Sigmoid colon (tissue), 7 donors: ENCODE measurements around the gene EN2. TPM values are rescaled to one million over a fixed set of nuclear protein-coding genes. Genes with fewer than 3 reads are reported as not detected.

Experiments
- DNase-seq: peaks from one replicate; pipeline ENCODE4 v3.0.0-alpha.2; 2019
- H3K27ac ChIP-seq, 4 donors: fragments of 200-600 bp; sonication (generic); one replicate each; pipeline ENCODE4 v1.5.1; 2016 to 2019; ENCODE audit warnings: mild to moderate bottlenecking in 1 of 4
- H3K27me3 ChIP-seq, 3 donors: fragments of 200-600 bp; sonication (generic); one replicate each; pipeline ENCODE4 v1.5.1; 2019; ENCODE audit warnings: mild to moderate bottlenecking in 1 of 3
- H3K36me3 ChIP-seq, 4 donors: fragments of 200-600 bp; sonication (generic); one replicate each; pipeline ENCODE4 v1.5.1; 2016 to 2019
- H3K4me1 ChIP-seq, 4 donors: fragments of 200-600 bp; sonication (generic); one replicate each; pipeline ENCODE4 v1.5.1; 2017 to 2019
- H3K4me3 ChIP-seq, 4 donors: fragments of 200-600 bp; sonication (generic); one replicate each; pipeline ENCODE4 v1.5.1; 2017 to 2019; ENCODE audit warnings: mild to moderate bottlenecking in 2 of 4, moderate library complexity in 1 of 4
- H3K9me3 ChIP-seq, 4 donors: fragments of 200-600 bp in 3 of 4; sonication (generic) in 3 of 4; one replicate each; pipeline versions ENCODE4 v1.5.1 to v1.6.1; 2013 to 2019
- EP300 ChIP-seq, 4 donors: sonication (generic); formaldehyde crosslinking; IDR thresholded peaks; one replicate each; pipeline ENCODE4 v1.6.1; 2017; ENCODE audit warnings: antibody characterized with exemption in 4 of 4
- POLR2A ChIP-seq, 2 donors: fragments of 450-650 bp; IDR thresholded peaks; one replicate each; pipeline ENCODE4 v1.6.1; 2016; ENCODE audit warnings: antibody characterized with exemption in 2 of 2, mild to moderate bottlenecking in 2 of 2, moderate library complexity in 2 of 2
- POLR2AphosphoS5 ChIP-seq, 4 donors: sonication (generic); formaldehyde crosslinking; IDR thresholded peaks; one replicate each; pipeline ENCODE4 v1.6.1; 2017; ENCODE audit warnings: antibody characterized with exemption in 4 of 4
- WGBS, 2 donors: extraction: QIAGEN DNeasy Blood & Tissue Kit; methylation state at CpG; one replicate each; pipeline ENCODE4 v1.1.7; 2013; 5-methylcytosine and 5-hydroxymethylcytosine counted together
- intact Hi-C: fragments of 100-400 bp; cut with DNase I; formaldehyde crosslinking; loops from one replicate; pipeline ENCODE4 v1.15.1; 2023
- polyA plus RNA-seq, 3 donors: library from polyadenylated mRNA; stranded (reverse); fragments of 200-250 nt; gene quantifications; one replicate each; pipeline ENCODE4 v1.2.3, GENCODE V29; 2013
- total RNA-seq, 4 donors: library from RNA; depleted of rRNA; stranded (reverse); fragments of >200 nt; gene quantifications; one replicate each; pipeline ENCODE4 v1.1.0, GENCODE V29; 2016
- TF ChIP-seq, protein P1 (sequence below), 4 experiments: fragments of 450-650 bp in 3 of 4; fragments of 200-600 bp in 1 of 4; IDR thresholded peaks; one replicate each; pipeline ENCODE4 v1.5.1; 2016 to 2019; ENCODE audit warnings: antibody characterized with exemption in 4 of 4, mild to moderate bottlenecking in 3 of 4, moderate library complexity in 2 of 4
- donor health status: healthy with polysubstance abuse.
- donor health status: Bipolar disorder and iron deficiency.
- donor health status: healthy.

The EN2 gene
- total and polyA plus RNA-seq, 7 donors, result 0.14 to 0.16 TPM; not detected in 5

DNA sequence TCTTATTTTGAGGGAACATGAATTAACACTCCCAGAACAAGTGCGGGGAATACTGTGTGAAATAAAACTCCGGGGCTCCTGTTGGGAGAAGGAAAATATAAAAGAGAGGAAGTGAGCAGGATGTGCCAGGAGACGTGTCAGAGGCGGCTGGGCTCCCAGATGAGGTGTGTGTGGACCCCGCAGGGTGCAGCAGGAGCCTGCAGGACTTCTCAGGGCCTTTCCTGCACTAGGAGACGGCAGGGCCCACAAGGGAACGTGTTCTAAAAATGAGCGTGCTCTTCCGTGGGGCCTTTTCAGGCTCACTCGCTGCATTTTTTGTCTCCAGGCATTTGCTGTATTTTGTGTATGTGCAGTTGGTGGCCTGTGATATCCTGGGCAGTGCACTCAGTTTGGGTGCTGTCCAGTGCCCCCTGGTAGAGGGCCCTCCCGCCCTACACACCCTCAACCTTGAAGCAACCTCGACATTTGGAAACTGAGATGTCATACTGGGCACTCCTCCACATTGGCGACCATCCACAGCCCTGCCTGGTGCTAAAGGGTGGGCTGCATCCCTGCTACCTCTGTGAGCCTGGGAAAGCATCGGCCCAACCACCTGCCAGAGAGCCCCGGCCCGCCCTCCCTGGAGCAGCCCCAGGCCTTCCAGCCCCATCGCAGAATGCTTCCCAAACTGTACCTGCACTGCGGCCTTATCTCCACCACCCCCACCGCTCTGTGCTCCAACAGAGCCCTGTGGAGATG is 35.2 kb upstream of the EN2 start:
- intact Hi-C loops, result no loop called here
- no peak for DNase-seq
- Histone ChIP-seq H3K27ac (no peak overlapping the region), H3K4me1 (no peaks in the 10 kb centered on the region), H3K9me3 (no peaks in the 10 kb centered on the region), H3K4me3 (no peak overlapping the region), H3K36me3 (no peaks in the 10 kb centered on the region), H3K27me3 (peaks cover 0 to 26% (median 4%) of the 10 kb centered on the region in 3 donors)
- 76 to 81% methylated on average over 19 of the region's 19 CpGs for WGBS, 2 donors
- TF ChIP-seq, protein P1, sequence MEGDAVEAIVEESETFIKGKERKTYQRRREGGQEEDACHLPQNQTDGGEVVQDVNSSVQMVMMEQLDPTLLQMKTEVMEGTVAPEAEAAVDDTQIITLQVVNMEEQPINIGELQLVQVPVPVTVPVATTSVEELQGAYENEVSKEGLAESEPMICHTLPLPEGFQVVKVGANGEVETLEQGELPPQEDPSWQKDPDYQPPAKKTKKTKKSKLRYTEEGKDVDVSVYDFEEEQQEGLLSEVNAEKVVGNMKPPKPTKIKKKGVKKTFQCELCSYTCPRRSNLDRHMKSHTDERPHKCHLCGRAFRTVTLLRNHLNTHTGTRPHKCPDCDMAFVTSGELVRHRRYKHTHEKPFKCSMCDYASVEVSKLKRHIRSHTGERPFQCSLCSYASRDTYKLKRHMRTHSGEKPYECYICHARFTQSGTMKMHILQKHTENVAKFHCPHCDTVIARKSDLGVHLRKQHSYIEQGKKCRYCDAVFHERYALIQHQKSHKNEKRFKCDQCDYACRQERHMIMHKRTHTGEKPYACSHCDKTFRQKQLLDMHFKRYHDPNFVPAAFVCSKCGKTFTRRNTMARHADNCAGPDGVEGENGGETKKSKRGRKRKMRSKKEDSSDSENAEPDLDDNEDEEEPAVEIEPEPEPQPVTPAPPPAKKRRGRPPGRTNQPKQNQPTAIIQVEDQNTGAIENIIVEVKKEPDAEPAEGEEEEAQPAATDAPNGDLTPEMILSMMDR (IDR thresholded peaks at IDR 0.05), result no peak
- TF ChIP-seq POLR2AphosphoS5 (IDR thresholded peaks at IDR 0.05) (no peak), EP300 (IDR thresholded peaks at IDR 0.05) (no peak), POLR2A (IDR thresholded peaks at IDR 0.05) (no peak)

DNA sequence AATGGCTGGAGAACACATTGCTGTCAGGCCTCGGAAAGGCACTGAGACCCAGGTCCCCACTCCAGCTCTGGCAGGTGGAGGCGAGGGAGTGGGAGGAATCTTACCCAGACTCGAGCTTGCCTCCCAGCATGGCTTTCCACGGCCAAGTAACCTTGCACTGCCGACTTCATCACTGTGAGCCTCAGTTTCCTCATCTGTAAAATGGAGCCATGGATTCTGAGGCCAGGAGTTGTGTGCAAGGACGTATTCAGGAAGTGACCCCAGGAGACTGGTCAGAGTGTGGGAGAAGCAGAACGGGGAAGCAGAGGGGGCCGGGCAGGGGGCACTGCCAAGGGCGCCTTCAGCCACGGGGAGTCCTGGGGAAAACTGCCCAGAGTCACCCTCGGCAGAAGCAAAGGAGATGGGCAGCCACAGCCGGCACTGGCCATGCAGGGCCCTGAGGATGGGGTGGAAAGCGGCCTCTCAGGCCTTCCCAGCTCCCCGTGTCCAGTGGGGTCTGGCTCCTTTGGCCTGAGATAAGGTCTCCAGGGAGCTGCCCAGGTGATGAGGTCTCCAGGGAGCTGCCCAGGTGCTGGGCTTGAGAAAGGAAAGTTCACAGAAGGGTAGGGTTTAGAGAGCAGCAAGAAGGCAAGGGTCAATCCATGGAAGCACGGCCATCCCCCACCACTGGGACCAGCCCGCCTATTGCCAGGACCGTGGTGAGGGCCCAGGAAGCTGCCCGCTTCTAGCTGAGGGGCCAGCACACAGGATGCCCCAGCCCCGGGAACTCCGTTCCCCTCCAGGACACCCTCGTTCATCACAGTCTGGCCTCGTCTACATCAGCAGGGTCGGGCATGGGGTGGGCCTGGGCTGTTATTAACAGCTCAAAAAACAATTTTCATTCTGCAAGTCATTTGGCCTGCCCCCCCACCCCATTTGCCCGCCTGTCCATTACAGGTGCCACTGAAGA is 34.3 kb upstream of the EN2 start:
- no peak for TF ChIP-seq EP300 (IDR thresholded peaks at IDR 0.05)
- TF ChIP-seq, protein P1 (IDR thresholded peaks at IDR 0.05), result no peak
- no peak for TF ChIP-seq POLR2AphosphoS5 (IDR thresholded peaks at IDR 0.05)
- TF ChIP-seq POLR2A (IDR thresholded peaks at IDR 0.05), result no peak
- H3K4me1 ChIP-seq, result no peaks in the 10 kb centered on the region
- no peak overlapping the region for H3K27ac ChIP-seq
- intact Hi-C loops, result no loop called here
- H3K36me3 ChIP-seq, result no peaks in the 10 kb centered on the region
- peaks cover 0 to 26% (median 12%) of the 10 kb centered on the region in 3 donors for H3K27me3 ChIP-seq
- H3K9me3 ChIP-seq, result no peaks in the 10 kb centered on the region
- DNase-seq, result no peak
- no peak overlapping the region for H3K4me3 ChIP-seq
- 79 to 84% methylated on average over 24 of the region's 24 CpGs for WGBS, 2 donors

DNA sequence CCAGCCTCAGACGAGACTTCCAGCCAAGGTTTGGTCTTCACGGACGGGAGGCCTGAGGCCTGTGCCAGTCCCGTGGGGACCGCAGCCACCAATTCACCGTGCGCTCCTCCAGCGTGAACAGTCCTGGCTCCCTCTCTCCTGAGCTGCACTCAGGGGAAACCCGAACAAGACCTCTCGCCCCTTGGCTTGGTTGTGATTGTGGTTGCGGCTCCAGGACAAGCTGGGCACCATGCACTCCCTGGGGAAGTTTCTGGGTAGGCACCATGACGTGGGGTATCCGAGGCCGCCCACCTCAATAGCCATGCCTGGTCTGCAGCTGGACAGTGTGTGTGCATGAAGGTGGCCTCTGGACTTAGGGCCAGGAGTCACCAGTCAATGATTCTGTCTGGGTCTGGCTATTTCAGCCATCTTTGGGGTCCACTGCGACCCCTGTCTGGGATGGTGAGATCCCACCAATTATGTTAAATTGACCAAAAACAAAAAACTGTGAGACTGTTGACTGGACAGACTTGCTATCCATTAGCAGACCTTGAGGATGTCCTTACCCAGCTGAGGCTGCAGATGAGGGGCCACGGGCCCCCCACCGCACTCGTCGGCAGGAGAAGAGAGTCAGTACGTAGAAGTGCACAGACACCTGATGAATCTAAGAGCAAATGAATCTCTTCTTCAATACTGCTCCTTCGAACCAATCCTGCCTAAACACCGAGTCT is 33.5 kb upstream of the EN2 start:
- intact Hi-C loops, result no loop called here

DNA sequence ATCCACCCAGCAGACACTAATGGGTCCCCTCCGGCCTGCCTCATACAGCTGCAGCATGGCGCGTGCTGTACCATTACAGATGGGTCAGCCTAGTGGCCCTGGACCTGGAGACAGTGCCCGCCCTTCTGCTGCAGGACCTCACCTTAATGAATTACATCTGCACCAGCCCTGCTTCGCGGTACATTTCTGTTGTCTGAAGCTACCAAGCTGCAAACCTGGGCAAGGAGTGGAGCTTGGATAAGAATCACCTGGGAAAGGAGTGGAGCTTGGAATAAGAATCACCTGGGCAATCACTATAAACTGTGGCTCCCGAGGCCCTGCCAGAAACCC is 33.0 kb upstream of the EN2 start:
- peaks cover 0 to 37% (median 12%) of the 10 kb centered on the region in 3 donors for H3K27me3 ChIP-seq
- H3K4me1 ChIP-seq, result no peaks in the 10 kb centered on the region
- H3K27ac ChIP-seq, result no peak overlapping the region
- H3K36me3 ChIP-seq, result no peaks in the 10 kb centered on the region
- peaks cover 0 to 3% (median 0%) of the 10 kb centered on the region in 4 donors for H3K9me3 ChIP-seq
- 66 to 87% methylated on average over 7 of the region's 7 CpGs for WGBS, 2 donors
- no peak for DNase-seq
- H3K4me3 ChIP-seq, result no peak overlapping the region
- intact Hi-C loops, result no loop called here
- no peak for TF ChIP-seq POLR2A (IDR thresholded peaks at IDR 0.05)
- TF ChIP-seq, protein P1 (IDR thresholded peaks at IDR 0.05), result no peak
- TF ChIP-seq EP300 (IDR thresholded peaks at IDR 0.05), result no peak
- no peak for TF ChIP-seq POLR2AphosphoS5 (IDR thresholded peaks at IDR 0.05)

More for the DNA sequence above, 33.5 kb upstream of the EN2 start:
- H3K4me1 ChIP-seq, result no peaks in the 10 kb centered on the region
- H3K27me3 ChIP-seq, result peaks cover 0 to 33% (median 12%) of the 10 kb centered on the region in 3 donors
- no peak for DNase-seq
- 85 to 91% methylated on average over 22 of the region's 22 CpGs for whole genome bisulfite sequencing, 2 donors
- no peak overlapping the region for H3K27ac ChIP-seq
- TF ChIP-seq POLR2A (IDR thresholded peaks at IDR 0.05) (no peak), EP300 (IDR thresholded peaks at IDR 0.05) (no peak), POLR2AphosphoS5 (IDR thresholded peaks at IDR 0.05) (no peak)
- TF ChIP-seq, protein P1 (IDR thresholded peaks at IDR 0.05), result no peak
- H3K9me3 ChIP-seq, result peaks cover 0 to 3% (median 0%) of the 10 kb centered on the region in 4 donors
- no peaks in the 10 kb centered on the region for H3K36me3 ChIP-seq
- H3K4me3 ChIP-seq, result no peak overlapping the region
